Measurements from ENCODE around the gene MACC1. TPM values are rescaled to one million over a fixed set of nuclear protein-coding genes. Genes with fewer than 3 reads are reported as not detected.

The MACC1 gene
- total RNA-seq, 1 donor from 2014 or later = 6.9 TPM

DNA sequence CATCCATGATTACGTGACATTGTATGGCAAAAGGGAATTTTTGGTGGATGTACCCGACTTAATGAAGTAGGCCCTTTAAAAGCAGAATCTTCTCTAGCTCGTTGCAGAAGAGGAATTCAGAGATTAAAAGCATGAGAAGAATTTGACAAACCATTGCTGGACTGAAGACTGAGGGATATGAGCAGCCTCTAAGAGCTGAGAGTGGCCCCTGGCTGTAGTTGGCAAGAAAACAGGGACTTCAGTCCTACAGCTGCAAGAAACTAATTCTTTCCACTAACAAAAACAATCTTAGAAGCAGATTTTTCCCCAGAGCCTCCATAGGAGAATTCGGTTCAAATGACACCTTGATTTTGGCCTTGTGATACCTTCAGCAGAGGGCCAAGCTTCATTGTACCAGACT, 34.1 kb downstream of the MACC1 start:
- no peaks in the 10 kb centered on the region for H3K9me3 ChIP-seq
- H3K4me1 ChIP-seq = no peaks in the 10 kb centered on the region
- H3K4me3 ChIP-seq = no peak overlapping the region
- DNase-seq (ENCODE audit: extremely low spot score in 2 of 2) = no peak
- no peak overlapping the region for H3K27ac ChIP-seq
- intact Hi-C loops (cut with DNase I) = no loop called here
- H3K36me3 ChIP-seq = no peaks in the 10 kb centered on the region
- TF ChIP-seq POLR2A (IDR thresholded peaks at IDR 0.05) = no peak
- TF ChIP-seq POLR2AphosphoS5 (IDR thresholded peaks at IDR 0.05; ENCODE audit: insufficient read depth in 1 of 2, low read depth in 1 of 2) = no peak
- TF ChIP-seq, protein P1, sequence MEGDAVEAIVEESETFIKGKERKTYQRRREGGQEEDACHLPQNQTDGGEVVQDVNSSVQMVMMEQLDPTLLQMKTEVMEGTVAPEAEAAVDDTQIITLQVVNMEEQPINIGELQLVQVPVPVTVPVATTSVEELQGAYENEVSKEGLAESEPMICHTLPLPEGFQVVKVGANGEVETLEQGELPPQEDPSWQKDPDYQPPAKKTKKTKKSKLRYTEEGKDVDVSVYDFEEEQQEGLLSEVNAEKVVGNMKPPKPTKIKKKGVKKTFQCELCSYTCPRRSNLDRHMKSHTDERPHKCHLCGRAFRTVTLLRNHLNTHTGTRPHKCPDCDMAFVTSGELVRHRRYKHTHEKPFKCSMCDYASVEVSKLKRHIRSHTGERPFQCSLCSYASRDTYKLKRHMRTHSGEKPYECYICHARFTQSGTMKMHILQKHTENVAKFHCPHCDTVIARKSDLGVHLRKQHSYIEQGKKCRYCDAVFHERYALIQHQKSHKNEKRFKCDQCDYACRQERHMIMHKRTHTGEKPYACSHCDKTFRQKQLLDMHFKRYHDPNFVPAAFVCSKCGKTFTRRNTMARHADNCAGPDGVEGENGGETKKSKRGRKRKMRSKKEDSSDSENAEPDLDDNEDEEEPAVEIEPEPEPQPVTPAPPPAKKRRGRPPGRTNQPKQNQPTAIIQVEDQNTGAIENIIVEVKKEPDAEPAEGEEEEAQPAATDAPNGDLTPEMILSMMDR (IDR thresholded peaks at IDR 0.05) = no peak
- no peaks in the 10 kb centered on the region for H3K27me3 ChIP-seq

DNA sequence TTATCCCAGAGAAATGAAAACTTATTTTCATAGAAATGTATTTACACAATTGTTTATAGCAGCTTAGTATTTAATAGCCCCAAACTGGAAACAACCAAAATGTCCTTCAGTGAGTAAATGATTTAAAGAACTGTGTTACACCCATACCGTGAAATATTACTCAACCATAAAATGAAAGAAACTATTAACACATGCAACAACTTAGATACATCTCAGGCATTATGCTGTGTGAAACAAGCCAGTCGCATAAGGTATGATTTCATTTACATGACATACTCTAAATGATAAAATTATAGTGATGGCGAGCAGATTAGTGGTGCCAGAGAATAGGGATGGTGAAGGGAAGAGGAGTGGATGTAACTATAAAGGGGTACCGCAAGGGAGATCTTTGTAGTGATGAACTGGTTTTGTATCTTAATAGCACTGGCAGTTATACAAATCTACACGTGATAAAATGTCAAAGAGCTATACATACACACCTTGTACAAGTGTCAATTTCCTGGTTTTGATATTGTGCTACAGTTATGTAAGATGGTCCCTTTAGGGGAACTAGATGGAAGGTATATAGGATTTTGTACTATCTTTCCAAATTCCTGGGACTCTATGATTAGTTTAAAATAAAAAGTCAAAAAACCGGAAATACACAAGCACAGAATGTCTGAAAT, 40.5 kb downstream of the MACC1 start:
- Histone ChIP-seq H3K4me1 (no peaks in the 10 kb centered on the region), H3K4me3 (no peak overlapping the region), H3K9me3 (no peaks in the 10 kb centered on the region), H3K27me3 (no peaks in the 10 kb centered on the region), H3K36me3 (no peaks in the 10 kb centered on the region), H3K27ac (no peak overlapping the region)
- intact Hi-C loops (cut with DNase I) = no loop called here
- no peak for DNase-seq (ENCODE audit: extremely low spot score in 2 of 2)
- TF ChIP-seq POLR2AphosphoS5 (IDR thresholded peaks at IDR 0.05; ENCODE audit: insufficient read depth in 1 of 2, low read depth in 1 of 2) (no peak), POLR2A (IDR thresholded peaks at IDR 0.05) (no peak)
- TF ChIP-seq, protein P1 (IDR thresholded peaks at IDR 0.05) = no peak

DNA sequence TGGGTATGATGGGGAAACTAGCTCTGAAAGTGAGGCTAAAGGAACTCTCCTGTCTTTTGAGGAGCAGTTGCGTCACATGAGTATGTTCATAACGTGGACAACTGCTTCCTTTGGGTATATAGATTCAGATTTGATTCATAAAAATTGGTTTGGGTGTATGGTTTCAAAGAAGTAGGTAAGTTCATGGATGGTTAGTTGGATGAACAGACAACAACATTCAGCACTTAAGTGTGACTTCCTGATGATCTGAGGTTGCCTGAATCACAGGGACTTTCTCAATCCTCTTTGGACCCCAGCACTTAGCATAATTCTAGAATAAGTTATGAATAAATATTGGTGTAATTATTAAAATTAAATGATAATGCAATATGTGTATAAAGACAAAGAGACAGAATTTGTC, 43.4 kb downstream of the MACC1 start:
- Histone ChIP-seq H3K36me3 (no peaks in the 10 kb centered on the region), H3K4me3 (no peak overlapping the region), H3K4me1 (no peaks in the 10 kb centered on the region), H3K27ac (no peak overlapping the region), H3K27me3 (no peaks in the 10 kb centered on the region), H3K9me3 (no peaks in the 10 kb centered on the region)
- intact Hi-C loops (cut with DNase I) = no loop called here
- TF ChIP-seq POLR2A (IDR thresholded peaks at IDR 0.05) = no peak
- no peak for TF ChIP-seq POLR2AphosphoS5 (IDR thresholded peaks at IDR 0.05; ENCODE audit: insufficient read depth in 1 of 2, low read depth in 1 of 2)
- TF ChIP-seq, protein P1 (IDR thresholded peaks at IDR 0.05) = no peak
- no peak for DNase-seq (ENCODE audit: extremely low spot score in 2 of 2)

GRCh38 chr7:20172736-20173334, 44.3 kb downstream of the MACC1 start:
- Histone ChIP-seq H3K4me3 (no peak overlapping the region), H3K4me1 (no peaks in the 10 kb centered on the region), H3K9me3 (no peaks in the 10 kb centered on the region), H3K27me3 (no peaks in the 10 kb centered on the region), H3K27ac (no peak overlapping the region), H3K36me3 (no peaks in the 10 kb centered on the region)
- intact Hi-C loops (cut with DNase I) = no loop called here
- TF ChIP-seq POLR2AphosphoS5 (IDR thresholded peaks at IDR 0.05; ENCODE audit: insufficient read depth in 1 of 2, low read depth in 1 of 2) (no peak), POLR2A (IDR thresholded peaks at IDR 0.05) (no peak)
- TF ChIP-seq, protein P1 (IDR thresholded peaks at IDR 0.05) = peak in 1 of 3 experiments; percentile 57
- no peak for DNase-seq (ENCODE audit: extremely low spot score in 2 of 2)

DNA sequence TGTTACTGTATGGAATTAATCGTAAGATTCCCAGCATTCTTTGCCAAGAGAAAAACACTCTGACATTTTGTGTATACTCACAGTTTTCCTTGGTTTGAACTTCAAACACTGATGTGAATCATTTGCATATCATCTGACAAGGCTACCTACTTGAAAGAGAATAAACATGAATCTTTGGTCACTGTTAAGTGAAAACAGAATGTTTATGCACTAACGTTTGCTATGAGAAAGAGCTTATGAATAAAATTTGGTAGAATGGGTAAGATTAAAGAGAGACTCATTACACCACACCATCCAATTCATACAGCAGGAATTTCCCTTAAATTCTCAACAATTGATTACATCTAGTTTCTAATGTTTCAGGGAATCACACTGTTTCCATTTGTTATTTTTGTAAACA, 46.6 kb downstream of the MACC1 start:
- Histone ChIP-seq H3K9me3 (no peaks in the 10 kb centered on the region), H3K4me1 (no peaks in the 10 kb centered on the region), H3K36me3 (no peaks in the 10 kb centered on the region), H3K27me3 (no peaks in the 10 kb centered on the region), H3K27ac (no peak overlapping the region), H3K4me3 (no peak overlapping the region)
- DNase-seq (ENCODE audit: extremely low spot score in 2 of 2) = no peak
- TF ChIP-seq POLR2AphosphoS5 (IDR thresholded peaks at IDR 0.05; ENCODE audit: insufficient read depth in 1 of 2, low read depth in 1 of 2) (no peak), POLR2A (IDR thresholded peaks at IDR 0.05) (no peak)
- intact Hi-C loops (cut with DNase I) = no loop called here

All from vagina (tissue), 2 donors.